WTC11 (cell line): ENCODE measurements around the gene ASIC2. TPM values are rescaled to one million over a fixed set of nuclear protein-coding genes. Genes with fewer than 3 reads are reported as not detected.

Experiments
- ATAC-seq: fragments of 200-7000 bp; cut with Tn5 transposase; 2 replicates; pipeline ENCODE4 v1.10.0; 2021; ENCODE audit warnings: mild to moderate bottlenecking, moderate library complexity
- CTCF ChIA-PET: fragments of 300-600 bp; sonication (Branson Sonifier 250); formaldehyde crosslinking; loops from one replicate; lab custom pipeline; 2021; ENCODE audit warnings: antibody characterized with exemption; lab: Charles Lee
- POLR2A ChIA-PET: fragments of 350-600 bp; sonication (Branson Sonifier 250); formaldehyde crosslinking; loops from one replicate; lab custom pipeline; 2021; ENCODE audit warnings: antibody characterized with exemption; lab: Charles Lee
- DNase-seq: peaks from one replicate; pipeline ENCODE4 v3.0.0; 2021; ENCODE audit warnings: low spot score
- H3K27ac Mint-ChIP-seq: 2 replicates; pipeline ENCODE4 v1.8.0; 2021; ENCODE audit warnings: mixed read lengths
- H3K27me3 Mint-ChIP-seq: 2 replicates; pipeline ENCODE4 v1.8.0; 2021; ENCODE audit warnings: low read depth, mild to moderate bottlenecking, moderate library complexity, mixed read lengths
- H3K36me3 Mint-ChIP-seq: 2 replicates; pipeline ENCODE4 v1.8.0; 2021; ENCODE audit warnings: mixed read lengths
- H3K4me1 Mint-ChIP-seq: 2 replicates; pipeline ENCODE4 v1.8.0; 2022; ENCODE audit warnings: mixed read lengths
- H3K4me3 Mint-ChIP-seq: 2 replicates; pipeline ENCODE4 v1.8.0; 2021; ENCODE audit warnings: mild to moderate bottlenecking, moderate library complexity, mixed read lengths
- H3K9me3 Mint-ChIP-seq: 2 replicates; pipeline ENCODE4 v1.8.0; 2021; ENCODE audit warnings: mixed read lengths
- ATF1 ChIP-seq: sonication (generic); formaldehyde crosslinking; IDR thresholded peaks from 2 replicates; pipeline ENCODE4 v1.8.1; 2023; ENCODE audit warnings: mild to moderate bottlenecking, moderate library complexity, missing genetic modification reagents
- CBFB ChIP-seq: sonication (generic); formaldehyde crosslinking; IDR thresholded peaks from 2 replicates; pipeline ENCODE4 v1.8.1; 2022; ENCODE audit warnings: mild to moderate bottlenecking, low read depth, missing genetic modification reagents
- ESRRA ChIP-seq: sonication (generic); formaldehyde crosslinking; IDR thresholded peaks from 2 replicates; pipeline ENCODE4 v1.8.1; 2022; ENCODE audit warnings: mild to moderate bottlenecking, missing genetic modification reagents, borderline replicate concordance
- FOXJ3 ChIP-seq: sonication (generic); formaldehyde crosslinking; IDR thresholded peaks from 2 replicates; pipeline ENCODE4 v1.9.0; 2021; ENCODE audit warnings: missing genetic modification reagents, mild to moderate bottlenecking, borderline replicate concordance
- GRHL2 ChIP-seq: fragments of 250-450 bp; sonication (Bioruptor Pico); IDR thresholded peaks from 2 replicates; pipeline ENCODE4 v1.8.0; 2022; ENCODE audit warnings: mild to moderate bottlenecking, moderate library complexity; ENCODE audit not compliant: insufficient replicate concordance, severe bottlenecking
- IRF2 ChIP-seq: sonication (generic); formaldehyde crosslinking; IDR thresholded peaks from 2 replicates; pipeline ENCODE4 v1.8.0; 2022; ENCODE audit warnings: low read depth, missing genetic modification reagents, borderline replicate concordance
- JUN ChIP-seq: sonication (generic); formaldehyde crosslinking; IDR thresholded peaks from 2 replicates; pipeline ENCODE4 v1.8.0; 2023; ENCODE audit warnings: mild to moderate bottlenecking, missing genetic modification reagents
- RORB ChIP-seq: fragments of 250-450 bp; sonication (Bioruptor Pico); IDR thresholded peaks from 2 replicates; pipeline ENCODE4 v1.9.0; 2021; ENCODE audit warnings: mild to moderate bottlenecking
- TEAD4 ChIP-seq: sonication (generic); formaldehyde crosslinking; IDR thresholded peaks from 2 replicates; pipeline ENCODE4 v1.8.0; 2022; ENCODE audit warnings: mild to moderate bottlenecking, missing genetic modification reagents
- ZNF219 ChIP-seq: sonication (generic); formaldehyde crosslinking; IDR thresholded peaks from 2 replicates; pipeline ENCODE4 v1.8.0; 2023; ENCODE audit warnings: missing genetic modification reagents, mild to moderate bottlenecking, borderline replicate concordance
- total RNA-seq: library from RNA; stranded (reverse); gene quantifications from 3 replicates; pipeline ENCODE4 v1.2.3, GENCODE V29; 2021
- TF ChIP-seq, protein P1 (sequence below): sonication (generic); formaldehyde crosslinking; IDR thresholded peaks from 2 replicates; pipeline ENCODE4 v1.8.0; 2023; ENCODE audit warnings: mild to moderate bottlenecking, missing genetic modification reagents
- TF ChIP-seq, protein P2 (sequence below): fragments of 250-450 bp; sonication (Bioruptor Pico); IDR thresholded peaks from 2 replicates; pipeline ENCODE4 v1.9.0; 2021; ENCODE audit warnings: moderate library complexity, mild to moderate bottlenecking, inconsistent platforms, borderline replicate concordance
- TF ChIP-seq, protein P3 (sequence below): sonication (generic); formaldehyde crosslinking; IDR thresholded peaks from 2 replicates; pipeline ENCODE4 v1.8.0; 2022; ENCODE audit warnings: mild to moderate bottlenecking, missing genetic modification reagents
- TF ChIP-seq, protein P4 (sequence below): fragments of 250-450 bp; sonication (Bioruptor Pico); IDR thresholded peaks from 2 replicates; pipeline ENCODE4 v1.9.0; 2021; ENCODE audit warnings: mild to moderate bottlenecking

The ASIC2 gene
- total RNA-seq, 1 experiment from 2014 or later, result 2.7 TPM

DNA sequence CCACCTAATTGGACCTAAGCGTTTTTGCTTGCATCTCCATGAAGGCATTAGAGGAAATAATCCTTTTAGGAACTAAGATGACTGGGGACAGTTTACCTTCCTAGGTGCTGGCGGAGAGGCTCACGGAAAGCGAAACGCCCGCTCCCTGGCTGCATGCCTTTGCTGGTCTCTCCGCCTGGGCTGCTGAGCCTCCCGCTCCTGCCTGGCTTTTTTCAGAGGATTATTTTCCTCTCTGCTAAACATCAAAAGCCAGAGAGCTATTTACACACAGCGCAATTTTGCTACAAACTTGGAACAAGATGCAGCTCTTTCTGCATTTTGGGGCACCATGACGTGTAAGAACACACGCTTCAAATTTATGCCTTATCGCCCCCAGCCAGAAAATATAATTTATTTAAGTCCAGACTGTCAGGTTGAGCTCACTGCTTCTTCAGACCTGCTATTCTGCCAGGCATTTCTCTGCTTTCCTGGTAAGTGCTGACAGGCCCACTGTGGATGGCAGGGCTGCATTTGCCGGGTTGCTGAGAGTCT lies 177.0 kb downstream of the ASIC2 start (continued):
- no peak for TF ChIP-seq FOXJ3 (CRISPR knock-in tag)
- no peak for TF ChIP-seq GRHL2
- TF ChIP-seq, protein P1, sequence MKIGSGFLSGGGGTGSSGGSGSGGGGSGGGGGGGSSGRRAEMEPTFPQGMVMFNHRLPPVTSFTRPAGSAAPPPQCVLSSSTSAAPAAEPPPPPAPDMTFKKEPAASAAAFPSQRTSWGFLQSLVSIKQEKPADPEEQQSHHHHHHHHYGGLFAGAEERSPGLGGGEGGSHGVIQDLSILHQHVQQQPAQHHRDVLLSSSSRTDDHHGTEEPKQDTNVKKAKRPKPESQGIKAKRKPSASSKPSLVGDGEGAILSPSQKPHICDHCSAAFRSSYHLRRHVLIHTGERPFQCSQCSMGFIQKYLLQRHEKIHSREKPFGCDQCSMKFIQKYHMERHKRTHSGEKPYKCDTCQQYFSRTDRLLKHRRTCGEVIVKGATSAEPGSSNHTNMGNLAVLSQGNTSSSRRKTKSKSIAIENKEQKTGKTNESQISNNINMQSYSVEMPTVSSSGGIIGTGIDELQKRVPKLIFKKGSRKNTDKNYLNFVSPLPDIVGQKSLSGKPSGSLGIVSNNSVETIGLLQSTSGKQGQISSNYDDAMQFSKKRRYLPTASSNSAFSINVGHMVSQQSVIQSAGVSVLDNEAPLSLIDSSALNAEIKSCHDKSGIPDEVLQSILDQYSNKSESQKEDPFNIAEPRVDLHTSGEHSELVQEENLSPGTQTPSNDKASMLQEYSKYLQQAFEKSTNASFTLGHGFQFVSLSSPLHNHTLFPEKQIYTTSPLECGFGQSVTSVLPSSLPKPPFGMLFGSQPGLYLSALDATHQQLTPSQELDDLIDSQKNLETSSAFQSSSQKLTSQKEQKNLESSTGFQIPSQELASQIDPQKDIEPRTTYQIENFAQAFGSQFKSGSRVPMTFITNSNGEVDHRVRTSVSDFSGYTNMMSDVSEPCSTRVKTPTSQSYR, result no peak
- TF ChIP-seq TEAD4 (CRISPR knock-in tag), result no peak
- no peak for TF ChIP-seq ZNF219 (CRISPR knock-in tag)
- no peak for TF ChIP-seq IRF2 (CRISPR knock-in tag)
- TF ChIP-seq RORB, result no peak
- TF ChIP-seq, protein P2, sequence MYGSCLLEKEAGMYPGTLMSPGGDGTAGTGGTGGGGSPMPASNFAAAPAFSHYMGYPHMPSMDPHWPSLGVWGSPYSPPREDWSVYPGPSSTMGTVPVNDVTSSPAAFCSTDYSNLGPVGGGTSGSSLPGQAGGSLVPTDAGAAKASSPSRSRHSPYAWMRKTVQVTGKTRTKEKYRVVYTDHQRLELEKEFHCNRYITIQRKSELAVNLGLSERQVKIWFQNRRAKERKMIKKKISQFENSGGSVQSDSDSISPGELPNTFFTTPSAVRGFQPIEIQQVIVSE (CRISPR knock-in tag), result no peak
- no peak for TF ChIP-seq CBFB (CRISPR knock-in tag)

DNA sequence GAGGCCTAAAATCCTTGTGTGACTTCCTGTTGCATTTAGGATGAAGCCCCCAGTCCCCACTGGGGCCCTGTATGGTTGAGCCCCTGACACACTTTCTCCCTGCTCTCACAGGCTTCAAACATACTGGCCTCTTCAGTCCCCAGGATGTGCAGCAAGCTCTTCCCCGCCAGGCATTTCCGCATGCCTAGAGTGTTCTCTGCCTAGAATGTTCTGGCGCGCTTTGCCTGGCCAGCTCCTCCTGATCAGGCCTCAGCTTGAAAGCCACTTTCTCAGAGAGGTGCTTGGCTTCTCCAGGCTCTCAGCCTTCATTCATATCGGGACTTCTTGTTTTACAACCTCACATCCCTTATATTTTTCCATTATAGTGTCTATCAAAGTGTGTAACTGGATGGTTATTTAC lies 177.7 kb downstream of the ASIC2 start:
- POLR2A ChIA-PET, result no interaction called here
- CTCF ChIA-PET, result interaction anchor here (1.1 to 1.4 kb wide), 2 partner anchors 66 to 173 kb away, joined by 3 read pairs; no protein-coding TSS in a partner anchor
- H3K4me1 Mint-ChIP-seq, result peaks cover 7% of the 10 kb centered on the region
- no peak overlapping the region for H3K4me3 Mint-ChIP-seq
- no peak overlapping the region for H3K27ac Mint-ChIP-seq
- H3K9me3 Mint-ChIP-seq, result peaks cover 5% of the 10 kb centered on the region
- no peaks in the 10 kb centered on the region; the same call in 1 of the 2 replicates for H3K27me3 Mint-ChIP-seq
- no peaks in the 10 kb centered on the region for H3K36me3 Mint-ChIP-seq
- DNase-seq (no peak), ATAC-seq (no peak)
- no peak for TF ChIP-seq JUN
- no peak for TF ChIP-seq IRF2 (CRISPR knock-in tag)
- no peak for TF ChIP-seq ATF1 (CRISPR knock-in tag)
- TF ChIP-seq, protein P3, sequence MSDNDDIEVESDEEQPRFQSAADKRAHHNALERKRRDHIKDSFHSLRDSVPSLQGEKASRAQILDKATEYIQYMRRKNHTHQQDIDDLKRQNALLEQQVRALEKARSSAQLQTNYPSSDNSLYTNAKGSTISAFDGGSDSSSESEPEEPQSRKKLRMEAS (CRISPR knock-in tag), result no peak
- TF ChIP-seq ESRRA (CRISPR knock-in tag), result no peak
- TF ChIP-seq, protein P4, sequence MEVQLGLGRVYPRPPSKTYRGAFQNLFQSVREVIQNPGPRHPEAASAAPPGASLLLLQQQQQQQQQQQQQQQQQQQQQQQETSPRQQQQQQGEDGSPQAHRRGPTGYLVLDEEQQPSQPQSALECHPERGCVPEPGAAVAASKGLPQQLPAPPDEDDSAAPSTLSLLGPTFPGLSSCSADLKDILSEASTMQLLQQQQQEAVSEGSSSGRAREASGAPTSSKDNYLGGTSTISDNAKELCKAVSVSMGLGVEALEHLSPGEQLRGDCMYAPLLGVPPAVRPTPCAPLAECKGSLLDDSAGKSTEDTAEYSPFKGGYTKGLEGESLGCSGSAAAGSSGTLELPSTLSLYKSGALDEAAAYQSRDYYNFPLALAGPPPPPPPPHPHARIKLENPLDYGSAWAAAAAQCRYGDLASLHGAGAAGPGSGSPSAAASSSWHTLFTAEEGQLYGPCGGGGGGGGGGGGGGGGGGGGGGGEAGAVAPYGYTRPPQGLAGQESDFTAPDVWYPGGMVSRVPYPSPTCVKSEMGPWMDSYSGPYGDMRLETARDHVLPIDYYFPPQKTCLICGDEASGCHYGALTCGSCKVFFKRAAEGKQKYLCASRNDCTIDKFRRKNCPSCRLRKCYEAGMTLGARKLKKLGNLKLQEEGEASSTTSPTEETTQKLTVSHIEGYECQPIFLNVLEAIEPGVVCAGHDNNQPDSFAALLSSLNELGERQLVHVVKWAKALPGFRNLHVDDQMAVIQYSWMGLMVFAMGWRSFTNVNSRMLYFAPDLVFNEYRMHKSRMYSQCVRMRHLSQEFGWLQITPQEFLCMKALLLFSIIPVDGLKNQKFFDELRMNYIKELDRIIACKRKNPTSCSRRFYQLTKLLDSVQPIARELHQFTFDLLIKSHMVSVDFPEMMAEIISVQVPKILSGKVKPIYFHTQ, result no peak

DNA sequence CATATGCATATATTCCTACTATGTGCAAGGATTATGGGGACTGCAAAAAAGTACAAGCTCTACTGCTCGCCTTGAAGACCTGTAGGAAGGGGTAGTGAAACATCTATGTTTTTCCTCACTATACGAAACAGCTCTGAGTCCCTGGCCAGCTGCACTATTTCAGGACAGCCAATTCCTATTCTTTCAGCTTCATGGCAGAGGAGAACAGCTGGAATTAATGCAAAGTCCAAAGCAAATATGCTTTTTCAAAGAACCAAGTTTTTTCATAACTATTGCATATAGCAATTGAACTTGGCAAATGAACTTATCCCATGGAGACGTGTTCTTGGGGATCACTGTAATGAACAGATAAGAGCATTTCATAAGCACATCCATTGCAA lies 179.1 kb downstream of the ASIC2 start:
- Mint-ChIP-seq H3K9me3 (peaks cover 5% of the 10 kb centered on the region), H3K27me3 (no peaks in the 10 kb centered on the region; the same call in 1 of the 2 replicates), H3K27ac (no peak overlapping the region), H3K4me1 (peaks cover 4% of the 10 kb centered on the region), H3K4me3 (no peak overlapping the region), H3K36me3 (no peaks in the 10 kb centered on the region)
- DNase-seq (no peak), ATAC-seq (no peak)
- ChIA-PET POLR2A (no interaction called here), CTCF (interaction anchor here (0.8 kb wide), 1 partner anchor 159 kb away, joined by 3 read pairs; no protein-coding TSS in a partner anchor)
- no peak for TF ChIP-seq RORB
